Measurements from ENCODE around the gene SMYD3. TPM values are rescaled to one million over a fixed set of nuclear protein-coding genes. Genes with fewer than 3 reads are reported as not detected.

Gene SMYD3
- total RNA-seq, 1 donor from 2014 or later, result 29.3 TPM

DNA sequence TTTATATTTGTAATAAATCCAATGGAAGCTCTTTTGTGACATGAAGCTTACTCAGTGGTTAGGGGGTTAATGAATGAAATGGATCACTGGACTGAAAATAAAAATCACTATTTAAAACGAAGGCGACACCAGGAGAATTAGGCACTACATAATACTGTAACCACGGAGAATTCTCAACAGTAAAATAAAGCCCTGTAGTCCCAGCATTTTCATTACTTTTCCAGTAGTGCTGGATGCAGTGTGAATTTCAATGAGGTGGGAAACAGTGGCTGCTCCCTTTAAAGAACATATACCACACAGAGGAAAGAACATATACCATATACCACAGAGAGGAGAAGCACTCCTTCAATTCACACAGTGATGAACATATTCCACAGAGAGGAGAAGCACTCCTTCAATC lies 275.0 kb downstream of the SMYD3 start:
- Mint-ChIP-seq H3K27ac (ENCODE audit: unreplicated experiment) (no peak overlapping the region), H3K9me3 (ENCODE audit: low read depth) (no peaks in the 10 kb centered on the region), H3K4me1 (ENCODE audit: low read depth) (no peaks in the 10 kb centered on the region), H3K27me3 (ENCODE audit: low read depth) (no peaks in the 10 kb centered on the region), H3K4me3 (ENCODE audit: unreplicated experiment) (no peak overlapping the region), H3K36me3 (ENCODE audit: low read depth) (peaks cover 2% of the 10 kb centered on the region)
- TF ChIP-seq, protein P1, sequence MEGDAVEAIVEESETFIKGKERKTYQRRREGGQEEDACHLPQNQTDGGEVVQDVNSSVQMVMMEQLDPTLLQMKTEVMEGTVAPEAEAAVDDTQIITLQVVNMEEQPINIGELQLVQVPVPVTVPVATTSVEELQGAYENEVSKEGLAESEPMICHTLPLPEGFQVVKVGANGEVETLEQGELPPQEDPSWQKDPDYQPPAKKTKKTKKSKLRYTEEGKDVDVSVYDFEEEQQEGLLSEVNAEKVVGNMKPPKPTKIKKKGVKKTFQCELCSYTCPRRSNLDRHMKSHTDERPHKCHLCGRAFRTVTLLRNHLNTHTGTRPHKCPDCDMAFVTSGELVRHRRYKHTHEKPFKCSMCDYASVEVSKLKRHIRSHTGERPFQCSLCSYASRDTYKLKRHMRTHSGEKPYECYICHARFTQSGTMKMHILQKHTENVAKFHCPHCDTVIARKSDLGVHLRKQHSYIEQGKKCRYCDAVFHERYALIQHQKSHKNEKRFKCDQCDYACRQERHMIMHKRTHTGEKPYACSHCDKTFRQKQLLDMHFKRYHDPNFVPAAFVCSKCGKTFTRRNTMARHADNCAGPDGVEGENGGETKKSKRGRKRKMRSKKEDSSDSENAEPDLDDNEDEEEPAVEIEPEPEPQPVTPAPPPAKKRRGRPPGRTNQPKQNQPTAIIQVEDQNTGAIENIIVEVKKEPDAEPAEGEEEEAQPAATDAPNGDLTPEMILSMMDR (IDR thresholded peaks at IDR 0.05), result no peak
- DNase-seq (ENCODE audit: low spot score), result no peak

DNA sequence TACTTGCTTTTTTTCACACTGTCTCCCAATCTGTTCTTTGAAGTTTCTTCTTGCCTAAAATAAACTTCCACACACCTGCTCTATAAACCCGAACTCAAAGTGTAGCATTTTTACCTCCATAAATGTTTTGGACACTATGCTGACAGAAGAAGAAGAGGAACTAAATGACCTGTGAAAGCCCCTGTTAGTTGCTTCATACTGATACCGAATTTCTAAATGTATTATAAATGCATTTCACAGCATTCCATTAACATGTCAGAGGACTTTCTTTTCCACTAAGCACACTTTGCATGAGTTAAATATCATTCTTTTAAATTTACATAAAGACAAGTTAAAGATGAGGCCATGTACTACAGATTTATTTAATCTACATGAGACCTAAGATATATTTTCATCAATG lies 281.0 kb downstream of the SMYD3 start:
- TF ChIP-seq, protein P1 (IDR thresholded peaks at IDR 0.05), result no peak
- DNase-seq (ENCODE audit: low spot score), result no peak
- H3K27ac Mint-ChIP-seq (ENCODE audit: unreplicated experiment), result no peak overlapping the region
- H3K36me3 Mint-ChIP-seq (ENCODE audit: low read depth), result peaks cover 2% of the 10 kb centered on the region
- H3K9me3 Mint-ChIP-seq (ENCODE audit: low read depth), result no peaks in the 10 kb centered on the region
- no peaks in the 10 kb centered on the region for H3K4me1 Mint-ChIP-seq (ENCODE audit: low read depth)
- no peak overlapping the region for H3K4me3 Mint-ChIP-seq (ENCODE audit: unreplicated experiment)
- H3K27me3 Mint-ChIP-seq (ENCODE audit: low read depth), result no peaks in the 10 kb centered on the region

DNA sequence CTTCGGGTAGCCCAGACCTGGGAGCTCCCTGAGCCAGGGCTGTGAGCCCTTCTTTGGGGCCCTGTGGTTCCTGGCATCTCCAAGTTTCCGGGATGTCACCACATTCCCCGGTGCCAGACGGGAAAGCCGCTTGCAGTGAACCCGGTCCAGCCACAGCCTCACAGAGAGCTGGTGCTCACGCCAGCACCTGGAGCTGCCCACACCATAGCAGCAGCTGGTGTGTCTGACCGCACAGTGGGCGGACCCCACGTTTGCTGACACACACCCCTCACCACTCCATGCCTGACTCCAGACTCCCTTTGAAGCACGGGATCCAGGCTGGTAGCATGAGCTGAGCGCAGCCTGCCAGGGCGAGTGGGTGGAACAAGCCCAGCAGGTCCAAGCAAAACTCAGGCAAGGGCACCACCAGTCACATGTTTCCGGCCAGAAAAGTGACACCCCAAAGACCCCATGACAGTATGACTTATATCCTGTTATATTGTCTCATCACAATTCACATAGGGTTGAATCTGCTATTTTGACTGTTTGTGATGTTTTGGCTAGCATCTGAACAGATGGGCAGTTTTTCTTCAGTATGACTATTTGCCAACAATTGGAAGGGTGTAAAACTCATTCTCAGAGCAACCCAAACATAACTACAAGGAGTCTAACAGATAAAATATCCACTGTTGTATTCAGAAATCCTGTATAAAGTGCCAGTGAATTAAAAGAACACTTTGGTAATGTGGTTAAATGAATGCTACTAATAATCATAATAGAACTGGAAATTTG lies 285.4 kb downstream of the SMYD3 start:
- Mint-ChIP-seq H3K4me3 (ENCODE audit: unreplicated experiment) (no peak overlapping the region), H3K4me1 (ENCODE audit: low read depth) (peaks cover 14% of the 10 kb centered on the region), H3K27me3 (ENCODE audit: low read depth) (no peaks in the 10 kb centered on the region), H3K27ac (ENCODE audit: unreplicated experiment) (no peak overlapping the region), H3K9me3 (ENCODE audit: low read depth) (no peaks in the 10 kb centered on the region), H3K36me3 (ENCODE audit: low read depth) (no peaks in the 10 kb centered on the region)
- DNase-seq (ENCODE audit: low spot score), result peak; percentile 72
- TF ChIP-seq, protein P1 (IDR thresholded peaks at IDR 0.05), result no peak

DNA sequence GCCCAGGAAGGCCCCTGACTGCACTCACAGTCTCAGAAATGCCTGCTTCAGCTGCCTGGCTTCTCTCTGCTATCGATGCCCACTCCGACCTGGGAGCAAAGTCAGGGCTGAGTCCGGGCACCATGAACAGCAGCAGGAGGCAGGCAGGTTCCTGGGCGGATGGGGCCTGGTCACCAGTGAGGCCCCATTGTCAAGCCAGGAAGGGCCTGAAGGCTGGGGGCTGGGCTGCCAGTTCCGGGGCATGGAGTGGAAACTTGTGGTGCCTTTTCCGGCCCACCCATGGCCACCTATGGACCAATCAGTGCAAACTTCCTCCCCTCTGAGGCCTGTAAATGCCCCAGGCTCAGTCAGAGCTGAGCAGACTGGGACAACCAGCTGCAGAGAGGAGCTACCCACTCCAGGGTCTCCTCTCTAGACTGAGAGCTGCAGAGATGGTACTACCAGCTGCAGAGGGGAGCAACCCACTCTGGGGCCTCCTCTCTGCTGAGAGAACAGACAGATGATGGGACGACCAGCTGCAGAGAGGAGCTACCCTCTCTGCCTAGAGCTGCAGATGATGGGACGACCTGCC lies 286.5 kb downstream of the SMYD3 start:
- Mint-ChIP-seq H3K27ac (ENCODE audit: unreplicated experiment) (no peak overlapping the region), H3K9me3 (ENCODE audit: low read depth) (no peaks in the 10 kb centered on the region), H3K27me3 (ENCODE audit: low read depth) (no peaks in the 10 kb centered on the region), H3K4me1 (ENCODE audit: low read depth) (peaks cover 16% of the 10 kb centered on the region), H3K4me3 (ENCODE audit: unreplicated experiment) (no peak overlapping the region), H3K36me3 (ENCODE audit: low read depth) (no peaks in the 10 kb centered on the region)
- TF ChIP-seq, protein P1 (IDR thresholded peaks at IDR 0.05), result no peak
- DNase-seq (ENCODE audit: low spot score), result peak; percentile 69

DNA sequence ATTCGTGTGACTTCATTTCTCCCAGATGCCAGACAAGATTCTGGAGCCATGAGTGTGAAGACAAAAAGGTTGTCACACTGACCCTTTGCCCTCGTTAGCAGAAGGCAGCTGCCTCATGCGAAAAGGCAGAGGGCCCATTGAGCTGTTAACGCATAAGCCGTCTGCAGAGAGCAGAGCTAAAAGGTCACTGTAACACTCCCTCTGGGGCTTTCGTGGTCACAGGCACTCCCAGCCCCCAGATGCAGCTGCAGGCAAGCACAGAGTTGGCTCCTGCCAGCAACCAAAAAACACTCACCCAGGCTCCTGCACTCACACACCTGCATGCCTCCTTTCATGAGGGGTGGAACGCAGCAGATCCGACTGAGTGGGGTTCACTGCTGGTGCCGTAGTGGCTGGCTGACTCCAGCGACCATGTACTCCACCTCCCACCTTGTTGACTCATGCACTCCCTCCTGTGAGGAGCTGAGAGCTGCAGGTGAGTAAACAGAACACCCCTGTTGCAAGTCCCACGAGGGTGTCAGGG lies 287.5 kb downstream of the SMYD3 start:
- TF ChIP-seq, protein P1 (IDR thresholded peaks at IDR 0.05), result no peak
- Mint-ChIP-seq H3K27ac (ENCODE audit: unreplicated experiment) (no peak overlapping the region), H3K4me1 (ENCODE audit: low read depth) (peaks cover 26% of the 10 kb centered on the region), H3K4me3 (ENCODE audit: unreplicated experiment) (no peak overlapping the region), H3K27me3 (ENCODE audit: low read depth) (no peaks in the 10 kb centered on the region), H3K9me3 (ENCODE audit: low read depth) (no peaks in the 10 kb centered on the region), H3K36me3 (ENCODE audit: low read depth) (no peaks in the 10 kb centered on the region)
- peak; percentile 60 for DNase-seq (ENCODE audit: low spot score)
